Uterus (tissue), 4 donors: ENCODE data around the gene CSTB. TPM values are rescaled to one million over a fixed set of nuclear protein-coding genes. Genes with fewer than 3 reads are reported as not detected.

Experiments used
- DNase-seq, 2 donors: peaks; one replicate each; pipeline ENCODE4 v3.0.0-alpha.2; 2019 to 2020
- H3K27ac ChIP-seq, 2 donors: fragments of 200-600 bp; sonication (generic); 1 replicate in 1 of 2; 2 replicates in 1 of 2; pipeline ENCODE4 v1.5.1; 2016 to 2018
- H3K27me3 ChIP-seq, 2 donors: fragments of 200-600 bp; sonication (generic); one replicate each; pipeline ENCODE4 v1.5.1; 2018 to 2019; ENCODE audit warnings: control low read depth in 1 of 2
- H3K36me3 ChIP-seq, 2 donors: fragments of 200-600 bp; sonication (generic); one replicate each; pipeline ENCODE4 v1.5.1; 2019; ENCODE audit warnings: control low read depth in 1 of 2
- H3K4me1 ChIP-seq, 2 donors: fragments of 200-600 bp; sonication (generic); one replicate each; pipeline ENCODE4 v1.5.1; 2018 to 2019; ENCODE audit warnings: control low read depth in 1 of 2
- H3K4me3 ChIP-seq, 2 donors: fragments of 200-600 bp; sonication (generic); 1 replicate in 1 of 2; 2 replicates in 1 of 2; pipeline ENCODE4 v1.5.1; 2018 to 2019; ENCODE audit warnings: mild to moderate bottlenecking in 1 of 2
- H3K9me3 ChIP-seq, 2 donors: fragments of 200-600 bp; sonication (generic); one replicate each; pipeline ENCODE4 v1.5.1; 2019; ENCODE audit warnings: control low read depth in 1 of 2
- POLR2A ChIP-seq, 2 donors: fragments of 450-650 bp; IDR thresholded peaks; one replicate each; pipeline ENCODE4 v1.6.1; 2016; ENCODE audit warnings: antibody characterized with exemption in 2 of 2, mild to moderate bottlenecking in 1 of 2, moderate library complexity in 1 of 2
- intact Hi-C: fragments of 100-400 bp; cut with DNase I; formaldehyde crosslinking; loops from one replicate; pipeline ENCODE4 v1.15.1; 2023; ENCODE audit warnings: low total_unique reads
- total RNA-seq, 4 donors: library from RNA; depleted of rRNA in 3 of 4; stranded (reverse); fragments of >200 nt in 3 of 4; gene quantifications; one replicate each; pipeline versions ENCODE4 v1.1.0 to v1.2.4, GENCODE V29; 2014 to 2023
- TF ChIP-seq, protein P1 (sequence below), 4 experiments: fragments of 200-600 bp in 2 of 4; fragments of 450-650 bp in 2 of 4; sonication (generic) in 2 of 4; IDR thresholded peaks; one replicate each; pipeline ENCODE4 v1.5.1; 2016 to 2019; ENCODE audit warnings: antibody characterized with exemption in 4 of 4, mild to moderate bottlenecking in 2 of 4, moderate library complexity in 1 of 4
- donor health status: DM: yes; HTN: yes; CAD: no.

Gene CSTB
- total RNA-seq, 4 donors from 2014 or later: 2.0 to 31.2 (median 5.6) TPM

- no peaks in the 10 kb centered on the region for H3K27me3 ChIP-seq
- peaks cover 0 to 5% of the 10 kb centered on the region in 2 donors for H3K4me1 ChIP-seq
- no peak for TF ChIP-seq POLR2A (IDR thresholded peaks at IDR 0.05)
- TF ChIP-seq, protein P1, sequence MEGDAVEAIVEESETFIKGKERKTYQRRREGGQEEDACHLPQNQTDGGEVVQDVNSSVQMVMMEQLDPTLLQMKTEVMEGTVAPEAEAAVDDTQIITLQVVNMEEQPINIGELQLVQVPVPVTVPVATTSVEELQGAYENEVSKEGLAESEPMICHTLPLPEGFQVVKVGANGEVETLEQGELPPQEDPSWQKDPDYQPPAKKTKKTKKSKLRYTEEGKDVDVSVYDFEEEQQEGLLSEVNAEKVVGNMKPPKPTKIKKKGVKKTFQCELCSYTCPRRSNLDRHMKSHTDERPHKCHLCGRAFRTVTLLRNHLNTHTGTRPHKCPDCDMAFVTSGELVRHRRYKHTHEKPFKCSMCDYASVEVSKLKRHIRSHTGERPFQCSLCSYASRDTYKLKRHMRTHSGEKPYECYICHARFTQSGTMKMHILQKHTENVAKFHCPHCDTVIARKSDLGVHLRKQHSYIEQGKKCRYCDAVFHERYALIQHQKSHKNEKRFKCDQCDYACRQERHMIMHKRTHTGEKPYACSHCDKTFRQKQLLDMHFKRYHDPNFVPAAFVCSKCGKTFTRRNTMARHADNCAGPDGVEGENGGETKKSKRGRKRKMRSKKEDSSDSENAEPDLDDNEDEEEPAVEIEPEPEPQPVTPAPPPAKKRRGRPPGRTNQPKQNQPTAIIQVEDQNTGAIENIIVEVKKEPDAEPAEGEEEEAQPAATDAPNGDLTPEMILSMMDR (IDR thresholded peaks at IDR 0.05): no peak
- no peaks in the 10 kb centered on the region for H3K36me3 ChIP-seq
- intact Hi-C loops: no loop called here
- H3K9me3 ChIP-seq: no peaks in the 10 kb centered on the region
- H3K4me3 ChIP-seq: no peak overlapping the region
- H3K27ac ChIP-seq: no peak overlapping the region
- no peak for DNase-seq
Measured at GRCh38 chr21:43767984-43768867, 7.9 kb downstream of the CSTB start.

DNA sequence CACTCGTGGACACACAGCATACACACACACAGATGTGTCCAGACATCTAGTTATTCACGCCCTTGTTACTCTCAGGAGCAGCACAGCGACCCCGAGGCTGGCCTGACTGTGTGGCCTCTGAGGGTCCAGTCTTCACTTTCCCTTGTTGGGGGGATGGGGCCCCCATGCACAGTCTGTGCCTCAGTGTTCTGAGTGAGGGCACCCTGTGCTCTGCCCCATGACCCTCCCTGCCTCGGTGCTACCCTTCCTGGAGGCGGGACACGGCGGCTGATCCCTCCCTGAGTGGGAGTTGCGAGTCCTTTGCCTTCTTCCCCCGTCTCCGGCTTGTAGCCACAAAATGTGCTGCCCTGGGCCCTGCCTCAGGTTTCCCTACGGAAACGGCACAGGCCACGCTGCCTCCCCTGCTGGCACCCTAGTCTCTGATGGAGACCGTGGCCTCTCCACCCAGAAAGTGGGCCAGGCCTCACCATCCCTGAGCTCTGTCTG lies 8.6 kb downstream of the CSTB start:
- no peak overlapping the region for H3K27ac ChIP-seq
- intact Hi-C loops: no loop called here

DNA sequence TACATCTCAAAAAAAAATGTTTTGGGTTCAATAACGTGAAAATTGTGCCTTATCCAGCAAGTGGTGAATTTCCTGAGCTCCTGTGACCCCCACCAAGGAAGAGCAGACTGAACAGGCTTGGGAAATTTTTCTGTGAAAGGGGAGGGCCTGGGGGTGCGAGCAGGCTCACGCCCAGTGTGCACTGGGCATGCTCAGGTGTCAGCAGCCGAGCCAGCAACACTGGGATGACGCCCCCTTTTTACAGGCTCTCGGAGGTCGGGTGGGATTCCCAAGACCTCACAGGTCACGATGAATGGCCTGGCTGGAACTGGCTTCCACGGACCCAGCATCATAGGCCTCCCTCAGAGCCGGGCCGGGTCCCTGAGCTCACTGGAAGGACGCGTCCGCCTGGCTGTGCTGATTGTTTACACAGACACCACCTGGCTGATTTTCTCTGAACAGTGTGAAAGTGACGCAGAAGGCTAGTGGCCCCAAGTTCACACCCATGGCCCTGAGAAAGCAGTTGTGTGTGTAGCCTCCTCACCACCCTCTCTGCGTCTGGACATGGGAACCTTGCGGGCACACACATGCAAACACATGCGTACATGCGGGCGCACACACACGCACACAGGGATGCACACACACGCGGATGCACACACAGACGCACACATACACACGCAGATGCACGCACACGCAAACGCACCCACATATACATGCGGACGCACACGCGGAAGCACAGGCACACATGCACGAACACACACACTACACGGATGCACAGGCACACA lies 9.2 kb downstream of the CSTB start:
- H3K36me3 ChIP-seq: no peaks in the 10 kb centered on the region
- DNase-seq: no peak

More for the DNA sequence above, 8.6 kb downstream of the CSTB start:
- no peaks in the 10 kb centered on the region for H3K27me3 ChIP-seq
- H3K4me3 ChIP-seq: no peak overlapping the region
- peaks cover 0 to 5% of the 10 kb centered on the region in 2 donors for H3K4me1 ChIP-seq
- no peaks in the 10 kb centered on the region for H3K36me3 ChIP-seq
- no peak for DNase-seq
- H3K9me3 ChIP-seq: no peaks in the 10 kb centered on the region
- TF ChIP-seq, protein P1 (IDR thresholded peaks at IDR 0.05): no peak
- no peak for TF ChIP-seq POLR2A (IDR thresholded peaks at IDR 0.05)

GRCh38 chr21:43764576-43765495 lies 11.3 kb downstream of the CSTB start:
- TF ChIP-seq, protein P1 (IDR thresholded peaks at IDR 0.05): no peak
- no peak for TF ChIP-seq POLR2A (IDR thresholded peaks at IDR 0.05)
- DNase-seq: no peak
- peaks cover 0 to 5% of the 10 kb centered on the region in 2 donors for H3K4me1 ChIP-seq
- no peak overlapping the region for H3K4me3 ChIP-seq
- H3K27ac ChIP-seq: no peak overlapping the region
- no peaks in the 10 kb centered on the region for H3K9me3 ChIP-seq
- intact Hi-C loops: no loop called here
- no peaks in the 10 kb centered on the region for H3K27me3 ChIP-seq
- no peaks in the 10 kb centered on the region for H3K36me3 ChIP-seq

More for the DNA sequence above, 9.2 kb downstream of the CSTB start:
- Histone ChIP-seq H3K27ac (no peak overlapping the region), H3K9me3 (no peaks in the 10 kb centered on the region), H3K4me3 (no peak overlapping the region), H3K4me1 (peaks cover 0 to 5% of the 10 kb centered on the region in 2 donors), H3K27me3 (no peaks in the 10 kb centered on the region)
- no peak for TF ChIP-seq POLR2A (IDR thresholded peaks at IDR 0.05)
- TF ChIP-seq, protein P1 (IDR thresholded peaks at IDR 0.05): no peak
- intact Hi-C loops: no loop called here
